NCI-H2227 (cell line): ENCODE results near the gene YEATS2.
"Not testable (repeated sequence)": the region's sequence is repeated elsewhere in the genome, so short reads cannot be mapped to it uniquely, and the experiment has no call there.

ENCODE experiments used
- DNase-seq: peaks from one replicate; lab custom pipeline; 2025; ENCODE audit not compliant: unreplicated experiment; lab: John Stamatoyannopoulos, UW

The YEATS2 gene

DNA sequence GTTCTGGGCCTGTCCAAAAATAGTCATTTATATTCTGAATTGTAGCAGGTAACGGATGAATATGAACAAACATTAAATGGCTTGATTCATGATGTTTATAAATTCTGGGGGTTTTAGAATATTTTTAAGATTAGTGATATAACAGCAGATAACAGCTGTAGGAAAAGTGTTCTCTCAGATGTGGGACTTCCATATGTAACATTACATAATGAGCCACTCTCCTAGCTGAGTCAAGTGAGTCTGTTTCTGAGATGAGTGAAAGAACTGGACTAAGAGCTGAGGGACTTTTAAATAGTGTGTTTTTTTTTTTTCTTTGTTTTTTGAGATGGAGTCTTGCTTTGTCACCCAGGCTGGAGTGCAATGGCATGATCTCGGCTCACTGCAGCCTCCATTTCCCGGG is 13.9 kb downstream of the YEATS2 start:
- DNase-seq = no peak

DNA sequence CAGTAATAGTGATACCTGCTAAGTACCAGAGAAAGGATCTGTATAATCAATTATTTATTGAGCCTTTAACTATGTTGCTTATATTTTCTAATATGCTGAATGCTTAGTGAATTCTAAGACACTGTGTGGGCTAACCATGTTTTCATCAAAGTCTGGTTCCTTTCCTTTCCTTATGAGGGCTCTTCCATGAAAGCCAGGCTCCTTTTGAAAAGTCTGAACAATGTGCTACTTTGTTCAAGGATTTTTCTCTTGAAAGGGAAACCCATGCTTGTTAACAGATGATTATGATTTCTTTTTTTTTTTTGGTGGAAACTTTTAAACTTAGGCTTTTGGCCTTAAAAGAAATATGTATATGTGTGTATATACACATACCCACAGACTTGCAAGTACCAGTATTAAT is 17.0 kb downstream of the YEATS2 start:
- no peak for DNase-seq

DNA sequence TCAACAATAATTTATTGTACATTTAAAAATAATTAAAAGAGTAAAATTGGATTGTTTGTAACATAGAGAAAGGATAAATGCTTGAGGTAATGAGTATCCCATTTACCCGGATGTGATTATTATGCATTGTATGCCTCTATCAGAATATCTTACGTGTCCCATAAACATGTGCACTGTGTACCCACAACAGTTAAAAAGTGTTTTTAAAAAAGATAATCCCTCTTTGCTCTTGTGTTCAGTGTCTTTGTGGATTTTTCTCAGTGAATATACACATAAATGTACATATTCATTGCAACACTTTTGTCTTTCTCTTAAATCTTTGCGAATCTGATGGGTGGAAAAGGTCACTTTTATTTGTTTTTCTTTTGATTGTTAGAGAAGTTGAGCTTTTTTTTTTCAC is 20.4 kb downstream of the YEATS2 start:
- no peak for DNase-seq

DNA sequence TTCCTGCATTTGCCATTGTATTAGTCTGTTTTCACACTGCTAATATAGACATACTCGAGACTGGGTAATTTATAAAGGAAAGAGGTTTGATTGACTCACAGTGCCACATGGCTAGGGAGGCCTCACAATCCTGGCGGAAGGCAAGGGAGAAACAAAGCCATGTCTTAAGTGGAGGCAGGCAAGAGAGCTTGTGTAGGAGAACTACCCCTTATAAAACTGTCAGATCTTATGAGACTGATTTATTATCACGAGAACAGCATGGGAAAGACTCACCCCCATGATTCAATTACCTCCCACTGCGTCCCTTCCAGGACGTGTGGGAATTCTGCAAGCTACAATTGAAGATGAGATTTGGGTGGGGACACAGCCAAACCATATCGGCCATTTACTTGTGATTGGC is 27.8 kb downstream of the YEATS2 start:
- DNase-seq = no peak

DNA sequence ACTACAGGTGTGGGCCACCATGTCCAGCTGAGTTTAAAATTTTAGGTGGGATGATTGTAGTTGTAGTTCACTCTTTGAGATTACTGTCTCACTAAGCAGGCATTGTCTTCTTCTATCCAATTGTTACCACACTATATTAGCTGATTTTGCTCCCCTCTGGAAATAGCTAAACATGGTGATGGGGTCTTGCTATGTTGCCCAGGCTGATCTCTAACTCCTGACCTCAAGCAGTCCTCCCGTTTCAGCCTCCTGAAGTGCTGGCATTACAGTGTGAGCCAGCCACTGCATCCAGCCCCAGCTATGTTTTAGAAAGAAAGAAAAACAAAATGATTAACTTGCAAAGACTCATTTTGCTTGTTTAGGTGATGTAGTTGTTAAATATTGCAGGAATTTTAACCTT is 30.6 kb downstream of the YEATS2 start:
- no peak for DNase-seq

DNA sequence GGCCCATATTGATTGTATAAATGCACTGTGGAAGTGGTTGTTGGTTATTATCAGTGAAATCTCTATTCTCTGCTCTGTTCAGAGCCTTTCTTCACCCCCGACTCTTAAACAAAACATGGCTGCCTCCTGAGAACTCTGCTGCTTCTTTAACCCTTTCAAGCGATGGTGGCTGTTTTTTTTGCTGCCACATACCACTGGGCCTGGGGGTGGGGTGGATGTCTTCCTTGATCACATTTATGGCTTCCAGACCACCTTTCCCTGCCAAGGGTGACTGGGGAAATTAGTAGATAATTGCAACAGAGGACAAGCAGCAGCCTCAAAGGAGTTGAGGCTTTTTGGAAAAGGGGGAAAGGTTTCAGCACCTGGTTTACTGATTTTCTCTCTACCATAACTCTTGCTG is 32.8 kb downstream of the YEATS2 start:
- DNase-seq = no peak

DNA sequence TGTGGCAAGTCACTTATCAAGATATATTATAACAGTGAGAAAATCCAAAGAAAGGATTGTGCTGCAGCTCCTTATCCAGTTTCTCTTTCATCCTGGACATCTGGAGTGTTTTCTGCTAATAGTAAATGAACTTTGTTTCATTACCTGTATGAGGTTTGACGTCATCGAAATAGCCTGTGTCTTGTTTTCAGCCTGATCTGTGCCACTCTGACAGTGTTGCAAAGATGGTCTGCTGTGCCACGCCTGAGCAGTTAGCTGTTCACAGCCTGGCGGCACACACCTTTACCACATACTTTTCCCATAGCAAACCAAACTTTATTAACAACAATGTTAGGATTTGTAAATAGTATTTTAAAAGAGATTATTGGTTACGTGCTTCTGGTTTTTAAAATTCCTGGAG is 34.0 kb downstream of the YEATS2 start:
- DNase-seq = no peak

DNA sequence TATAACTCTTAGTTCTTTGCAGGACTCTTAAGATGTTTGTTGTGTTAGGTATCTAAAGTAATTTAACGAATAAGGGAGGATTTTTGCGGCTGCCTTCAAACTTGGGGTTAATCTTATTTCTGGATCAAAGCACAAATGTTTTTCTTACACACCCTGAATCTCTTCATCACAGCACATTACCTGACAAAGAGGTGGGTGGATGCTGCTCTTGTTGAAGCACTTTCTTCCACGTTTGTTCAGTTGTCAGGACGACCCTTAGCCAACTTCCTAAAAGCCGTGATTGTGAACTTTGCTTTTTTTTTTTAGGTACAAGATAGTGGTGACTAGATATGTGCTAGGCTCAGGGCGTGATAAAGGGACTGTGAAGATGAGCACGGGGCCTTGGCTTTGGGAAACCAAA is 36.0 kb downstream of the YEATS2 start:
- no peak for DNase-seq

DNA sequence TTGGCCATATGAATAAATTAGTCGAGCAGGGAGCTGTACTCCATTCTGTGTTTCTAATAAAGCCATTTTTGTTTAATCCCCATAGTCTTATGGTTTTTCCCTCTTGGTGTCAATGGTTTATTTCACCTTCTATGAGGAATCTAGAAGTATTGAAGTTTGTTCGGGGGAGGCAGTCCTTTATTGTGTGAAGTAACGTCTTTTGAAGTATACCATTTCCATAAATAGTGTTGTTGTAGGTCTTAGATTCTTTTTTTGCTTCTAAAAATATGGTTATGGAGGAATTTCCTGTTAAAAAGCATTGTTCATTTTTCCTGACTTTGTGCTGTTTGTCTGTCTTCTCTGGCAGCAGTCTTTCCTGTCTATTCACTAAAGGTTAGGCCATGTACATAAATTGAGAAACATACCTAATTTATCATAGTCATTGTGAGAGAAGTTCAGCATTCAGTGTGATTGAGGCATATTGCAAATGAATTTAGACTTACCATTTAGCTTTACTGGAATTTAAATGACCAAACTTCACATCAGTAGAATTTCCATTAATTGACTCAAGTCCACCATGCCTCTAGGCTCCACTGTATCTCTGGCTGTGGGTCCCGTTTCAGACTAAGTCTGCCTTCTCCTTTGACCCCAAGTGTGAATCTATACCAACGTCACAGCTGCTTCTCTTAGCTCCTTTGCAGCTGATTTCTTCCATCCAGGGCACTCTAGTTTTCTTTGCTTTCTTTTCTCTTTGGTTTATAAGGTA is 37.3 kb downstream of the YEATS2 start:
- DNase-seq = no peak

DNA sequence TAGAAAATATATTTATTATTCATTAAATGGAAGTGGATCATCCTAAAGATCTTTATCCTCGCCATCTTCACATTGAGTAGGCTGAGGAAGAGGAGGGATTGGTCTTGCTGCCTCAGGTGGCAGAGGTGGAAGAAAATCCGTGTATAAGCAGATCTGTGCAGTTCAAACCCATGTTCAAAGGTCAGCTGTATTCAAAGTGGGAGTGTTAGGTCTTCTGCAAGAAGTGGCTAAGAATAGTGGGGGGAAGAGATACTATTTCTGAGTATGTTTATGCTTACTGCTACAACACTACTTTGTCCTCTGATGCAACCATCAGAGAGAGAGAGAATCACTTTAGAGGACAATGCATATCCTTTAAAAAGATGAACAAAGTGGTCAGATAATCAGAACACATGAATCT is 39.5 kb downstream of the YEATS2 start:
- no peak for DNase-seq

DNA sequence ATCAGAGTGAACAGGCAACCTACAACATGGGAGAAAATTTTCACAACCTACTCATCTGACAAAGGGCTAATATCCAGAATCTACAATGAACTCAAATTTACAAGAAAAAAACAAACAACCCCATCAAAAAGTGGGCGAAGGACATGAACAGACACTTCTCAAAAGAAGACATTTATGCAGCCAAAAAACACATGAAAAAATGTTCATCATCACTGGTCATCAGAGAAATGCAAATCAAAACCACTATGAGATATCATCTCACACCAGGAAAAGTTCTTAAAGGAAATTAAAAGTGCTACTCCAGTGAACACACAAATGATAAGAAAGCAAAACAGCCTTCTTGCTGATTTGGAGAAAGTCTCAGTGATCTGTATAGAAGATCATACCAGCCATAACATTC is 42.6 kb downstream of the YEATS2 start:
- DNase-seq = not testable (repeated sequence)

DNA sequence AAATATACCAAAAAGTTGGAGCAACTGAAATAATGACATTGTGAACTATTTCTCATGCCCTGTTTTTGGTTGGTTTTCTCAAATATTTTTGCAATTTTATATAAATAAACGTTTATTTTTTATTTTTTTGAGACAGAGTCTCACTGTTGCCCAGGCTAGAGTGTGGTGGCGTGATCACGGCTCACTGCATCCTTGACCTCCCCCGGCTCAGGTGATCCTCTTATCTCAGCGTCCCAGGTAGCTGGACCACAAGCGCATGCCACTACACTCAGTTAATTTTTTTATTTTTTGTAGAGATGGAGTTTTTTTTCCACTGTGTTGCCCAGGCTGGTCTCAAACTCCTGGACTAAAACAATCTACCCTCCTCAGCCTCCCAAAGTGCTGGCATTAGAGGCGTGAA is 45.6 kb downstream of the YEATS2 start:
- no peak for DNase-seq

DNA sequence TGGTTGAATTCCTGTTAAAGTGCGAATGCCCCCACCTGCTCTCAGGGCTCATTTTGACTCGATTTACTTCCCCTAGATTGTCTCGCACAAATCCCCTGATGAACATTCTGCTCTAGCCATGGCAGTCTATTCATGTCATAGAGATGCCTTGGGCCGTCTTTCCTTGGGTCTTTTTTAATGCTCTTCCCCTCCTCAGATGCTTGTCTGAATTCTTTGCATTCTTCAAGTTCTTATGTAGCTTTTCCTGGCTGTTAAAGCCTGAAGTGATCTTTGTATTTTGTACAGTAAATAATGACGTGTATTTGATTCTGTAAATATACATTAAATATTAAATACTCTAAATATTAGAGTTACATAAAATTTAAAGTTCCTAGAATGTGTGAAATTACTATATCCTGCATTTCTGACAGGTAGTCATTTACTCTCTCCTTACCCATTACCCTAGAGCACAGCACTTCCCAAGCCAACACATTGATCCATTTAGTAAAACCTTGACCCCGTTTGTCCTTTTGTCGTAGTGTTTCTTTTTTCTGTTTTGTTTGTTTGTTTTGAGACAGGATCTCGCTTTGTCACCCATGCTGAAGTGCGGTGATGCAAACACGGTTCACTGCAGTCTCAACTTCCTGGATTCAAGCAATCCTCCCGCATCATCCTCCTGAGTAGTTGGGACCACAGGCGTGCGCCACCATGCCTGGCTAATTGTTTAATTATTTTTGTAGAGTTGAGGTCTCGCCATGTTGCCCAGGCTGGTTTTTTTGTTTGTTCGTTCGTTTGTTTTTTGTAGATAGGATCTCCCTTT is 47.9 kb downstream of the YEATS2 start:
- no peak for DNase-seq

DNA sequence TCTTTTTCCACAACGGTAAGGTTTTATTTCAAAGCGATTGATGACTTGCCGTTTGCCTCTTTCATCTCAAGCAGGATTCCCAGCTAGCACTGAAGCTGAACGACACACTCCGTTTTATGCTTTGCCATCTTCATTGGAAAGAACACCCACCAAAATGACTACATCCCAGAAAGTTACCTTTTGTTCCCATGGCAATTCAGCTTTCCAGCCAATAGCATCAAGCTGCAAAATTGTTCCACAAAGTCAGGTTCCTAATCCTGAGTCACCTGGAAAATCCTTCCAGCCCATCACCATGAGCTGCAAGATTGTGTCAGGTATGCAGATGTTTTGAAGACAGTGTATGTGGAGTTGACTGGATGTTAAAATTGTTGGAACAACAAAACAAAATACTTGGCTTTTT is 56.5 kb downstream of the YEATS2 start:
- no peak for DNase-seq

DNA sequence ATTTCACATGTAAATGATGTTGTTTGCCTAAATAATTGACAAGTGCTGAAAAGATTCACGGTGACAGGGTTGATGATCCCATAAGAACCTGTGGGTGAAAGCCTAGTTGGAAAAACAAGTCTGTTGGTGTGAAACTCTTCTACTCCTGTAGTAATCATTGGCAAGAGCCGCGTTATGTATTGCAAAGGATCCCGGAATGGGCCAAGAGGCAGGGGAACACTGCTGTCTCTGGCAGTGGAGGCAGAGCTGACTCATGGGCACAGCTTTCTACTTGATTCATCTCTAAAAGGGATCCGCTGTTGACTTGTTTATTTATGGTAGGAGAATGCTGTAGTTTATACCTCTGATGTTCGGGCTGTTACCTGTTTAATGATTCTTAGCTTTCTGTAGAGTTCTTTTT is 64.7 kb downstream of the YEATS2 start:
- DNase-seq = no peak

DNA sequence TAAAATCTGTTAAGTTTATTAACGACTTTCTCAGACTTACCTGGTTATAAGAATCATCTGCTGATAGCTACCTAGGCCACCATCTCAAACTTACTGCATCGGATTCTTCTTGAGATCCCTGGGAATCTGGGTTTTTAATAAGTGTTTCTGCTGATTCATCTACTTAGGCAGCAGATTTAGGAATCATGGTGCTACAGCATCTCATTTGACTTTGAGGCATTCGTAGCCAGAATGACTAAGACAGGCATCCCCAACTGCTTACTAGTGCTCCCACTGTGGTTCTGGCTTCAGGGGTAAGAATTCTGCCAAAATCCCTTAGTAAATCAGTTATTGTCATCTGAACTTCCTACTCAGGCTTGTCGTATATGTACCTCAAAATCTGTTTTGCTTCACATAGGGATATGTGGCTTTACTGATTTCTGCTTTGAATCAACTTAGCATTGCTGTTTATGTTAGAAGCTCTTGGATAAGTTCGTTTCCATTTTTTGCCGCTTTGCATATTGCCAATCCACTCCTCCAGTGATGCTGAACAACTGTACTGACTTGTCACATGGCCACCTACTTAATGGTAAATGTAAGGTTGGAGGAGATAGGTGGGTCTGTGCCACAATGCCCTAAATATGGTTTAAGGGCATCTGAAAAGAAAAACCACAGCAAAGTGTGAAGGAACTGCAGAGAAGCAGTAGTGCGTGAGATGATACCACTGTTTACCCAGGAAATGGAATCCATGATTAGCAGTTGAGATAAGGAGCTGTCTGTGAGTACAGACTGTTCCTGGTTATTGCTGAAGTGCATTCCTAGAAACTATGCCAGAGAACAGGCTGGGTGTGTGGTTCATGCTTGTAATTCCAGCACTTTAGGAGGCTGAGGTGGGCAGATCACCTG is 67.5 kb downstream of the YEATS2 start:
- DNase-seq = no peak

DNA sequence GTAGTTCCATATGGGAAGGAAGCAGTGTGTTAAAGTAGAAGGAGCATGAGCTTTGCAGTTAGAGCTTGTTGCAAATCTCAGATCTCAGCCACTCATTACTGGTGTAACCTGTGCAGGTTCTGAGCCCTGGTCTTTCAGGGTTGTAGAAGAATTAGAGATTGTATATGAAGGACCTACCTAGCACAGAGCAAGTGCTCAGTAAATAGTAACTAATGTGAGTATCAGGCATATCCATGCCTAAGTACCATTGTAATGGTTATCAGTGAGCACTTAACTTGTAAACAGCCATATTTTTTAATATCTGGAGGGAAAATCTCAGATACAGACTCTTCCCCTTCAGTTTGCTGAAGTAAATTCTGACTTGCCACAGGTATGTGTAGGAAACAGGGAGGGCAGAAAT is 68.5 kb downstream of the YEATS2 start:
- DNase-seq = no peak

DNA sequence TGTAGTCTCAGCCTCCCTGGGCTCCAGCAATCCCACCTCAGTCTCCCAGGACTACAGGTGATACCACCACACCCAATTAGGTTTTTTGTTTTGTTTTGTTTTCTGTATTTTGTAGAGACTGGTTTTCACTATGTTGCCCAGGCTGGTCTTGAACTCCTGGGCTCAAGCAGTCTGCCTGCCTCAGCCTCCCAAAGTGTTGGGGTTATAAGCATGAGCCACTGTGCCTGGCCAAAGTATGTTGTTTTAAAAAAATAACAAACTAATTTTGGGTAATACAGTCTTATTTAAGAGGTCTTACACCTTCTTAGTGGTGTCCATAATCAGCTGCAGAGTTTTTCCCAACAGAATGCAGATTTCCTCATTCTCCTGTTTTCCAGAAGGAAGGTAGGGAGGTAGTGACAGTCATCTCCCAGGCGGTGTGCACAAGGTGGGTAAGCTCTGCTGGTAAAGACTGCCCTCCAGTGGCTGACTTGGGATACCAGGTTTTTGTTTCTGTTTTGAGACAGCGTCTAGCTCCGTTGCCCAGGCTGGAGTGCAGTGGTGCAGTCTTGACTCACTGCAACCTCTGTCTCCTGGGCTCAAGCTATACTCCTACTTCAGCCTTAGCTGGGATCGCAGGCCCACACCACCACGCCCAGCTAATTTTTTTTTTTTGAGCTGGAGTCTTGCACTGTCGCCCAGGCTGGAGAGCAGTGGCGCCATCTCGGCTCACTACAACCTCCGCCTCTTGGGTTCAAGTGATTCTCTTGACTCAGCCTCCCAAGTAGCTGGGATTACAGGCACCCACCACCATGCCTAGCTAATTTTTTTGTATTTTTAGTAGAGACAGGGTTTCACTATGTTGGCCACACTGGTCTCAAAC is 69.4 kb downstream of the YEATS2 start:
- peak; percentile 79 for DNase-seq

DNA sequence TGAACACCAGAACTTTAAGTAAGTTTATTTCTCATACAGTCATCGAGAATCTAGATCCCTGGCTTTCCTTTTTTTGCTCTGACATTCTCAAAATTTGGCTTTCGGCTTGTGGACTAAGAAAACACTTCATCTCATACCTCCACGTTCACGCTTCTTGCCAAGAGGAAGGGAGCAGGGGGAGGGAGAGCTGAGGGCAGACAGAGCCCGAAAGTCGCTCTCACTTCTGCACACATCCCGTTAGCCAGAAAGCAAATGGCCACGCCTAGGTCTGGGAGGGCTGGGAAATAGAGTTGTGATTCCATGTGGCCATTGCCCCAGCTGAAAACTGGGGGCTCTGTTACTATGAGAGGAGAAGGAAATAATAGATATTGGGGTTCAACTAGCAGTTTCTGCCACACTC is 70.5 kb downstream of the YEATS2 start:
- no peak for DNase-seq

DNA sequence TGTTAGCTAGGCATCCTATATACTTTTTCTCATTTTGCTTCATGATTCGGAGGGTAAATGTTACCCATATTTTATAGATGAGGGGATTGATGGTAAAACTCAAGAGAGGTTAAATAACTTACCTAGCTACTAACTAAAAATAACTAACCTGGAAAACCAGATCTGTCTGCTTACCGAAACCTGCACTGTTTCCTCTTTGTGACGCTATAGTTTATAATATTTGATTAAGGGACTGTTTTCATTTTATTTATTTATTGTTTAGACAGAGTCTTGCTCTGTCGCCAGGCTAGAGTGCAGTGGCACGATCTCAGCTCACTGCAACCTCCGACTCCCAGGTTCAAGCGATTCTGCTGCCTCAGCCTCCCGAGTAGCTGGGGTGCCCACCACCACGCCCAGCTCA is 71.9 kb downstream of the YEATS2 start:
- DNase-seq = no peak

DNA sequence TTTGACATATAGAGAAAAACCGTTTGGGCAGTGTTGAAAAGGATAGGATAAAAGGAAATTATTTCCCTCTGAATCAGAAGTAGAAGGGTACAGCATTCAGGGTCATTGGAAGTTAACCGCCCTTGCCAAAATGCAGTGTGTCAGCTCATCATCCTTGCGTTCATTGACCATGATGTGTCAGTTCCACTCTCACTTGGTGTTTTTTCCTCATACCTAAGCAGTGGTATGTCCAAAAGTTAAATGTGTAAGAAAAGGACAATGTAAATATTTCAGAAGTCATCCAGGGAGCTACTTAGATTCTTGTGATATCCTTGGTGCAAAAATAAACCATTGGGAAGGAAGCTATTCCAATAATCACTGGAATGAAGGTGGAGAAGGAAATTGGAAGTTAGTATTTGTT is 77.0 kb downstream of the YEATS2 start:
- DNase-seq = no peak
